CD1c-positive myeloid dendritic cell (primary cell): ENCODE data around the gene SPAAR.
"Not testable (repeated sequence)": the region's sequence is repeated elsewhere in the genome, so short reads cannot be mapped to it uniquely, and the experiment has no call there.

Experiments
- DNase-seq: peaks from one replicate; pipeline ENCODE4 v3.0.0-alpha.2; 2016; ENCODE audit errors: extremely low spot score

Gene SPAAR

DNA sequence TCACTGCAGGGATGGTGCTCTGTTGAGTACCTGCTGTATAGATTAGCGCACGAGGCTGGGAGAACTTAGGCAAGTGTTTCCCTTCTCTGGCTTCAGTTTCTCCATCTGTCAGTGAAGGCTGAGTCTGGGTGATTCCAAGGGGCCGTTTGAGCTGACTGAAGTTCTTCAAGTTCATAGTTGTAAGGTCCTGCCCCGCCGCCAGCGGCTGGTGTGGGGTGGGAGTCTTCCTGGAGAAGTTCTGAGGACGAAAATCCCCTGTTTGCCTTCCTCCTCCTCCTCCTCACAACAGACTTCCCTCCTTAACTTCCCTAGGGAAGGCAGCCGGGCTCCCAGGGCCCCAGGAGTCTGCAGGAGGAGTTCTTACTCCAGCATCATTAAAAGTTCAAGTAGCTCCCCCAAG, 5.0 kb upstream of the SPAAR start:
- no peak for DNase-seq

DNA sequence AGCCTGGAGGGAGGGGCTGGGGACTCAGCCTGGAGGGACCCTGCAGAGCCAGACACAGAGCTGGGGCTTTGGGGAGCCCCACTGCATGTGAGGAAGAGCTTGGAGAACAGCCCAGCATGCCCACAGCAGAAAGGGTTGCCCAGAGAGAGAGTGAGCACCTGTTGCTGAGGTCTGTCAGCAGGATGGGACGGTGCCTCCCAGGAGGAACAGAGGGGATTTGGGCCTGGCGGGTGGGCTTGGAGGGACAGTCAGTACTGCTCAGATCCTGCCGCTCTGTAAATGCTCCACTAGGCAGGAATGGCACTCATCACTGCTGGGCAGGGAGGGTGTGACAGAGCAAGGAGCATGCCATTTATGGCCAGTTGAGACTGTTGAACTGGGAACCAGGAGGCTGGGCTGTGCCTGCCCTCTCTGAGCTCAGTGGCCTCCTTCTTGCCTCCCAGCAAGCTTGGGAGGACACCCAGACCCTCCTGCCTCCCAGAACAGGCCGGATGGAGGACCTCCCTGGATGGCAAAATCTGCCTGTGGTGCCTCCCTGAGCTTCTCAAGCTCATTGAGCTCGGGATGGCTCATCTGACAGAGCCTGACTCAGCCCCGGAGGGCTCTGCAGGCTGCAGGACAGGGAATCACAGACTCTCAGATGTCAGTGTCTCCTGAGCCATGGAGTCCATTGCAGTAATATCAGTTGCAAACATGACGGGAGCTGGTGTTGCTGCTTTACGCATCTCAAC, 4.1 kb upstream of the SPAAR start:
- DNase-seq = no peak

DNA sequence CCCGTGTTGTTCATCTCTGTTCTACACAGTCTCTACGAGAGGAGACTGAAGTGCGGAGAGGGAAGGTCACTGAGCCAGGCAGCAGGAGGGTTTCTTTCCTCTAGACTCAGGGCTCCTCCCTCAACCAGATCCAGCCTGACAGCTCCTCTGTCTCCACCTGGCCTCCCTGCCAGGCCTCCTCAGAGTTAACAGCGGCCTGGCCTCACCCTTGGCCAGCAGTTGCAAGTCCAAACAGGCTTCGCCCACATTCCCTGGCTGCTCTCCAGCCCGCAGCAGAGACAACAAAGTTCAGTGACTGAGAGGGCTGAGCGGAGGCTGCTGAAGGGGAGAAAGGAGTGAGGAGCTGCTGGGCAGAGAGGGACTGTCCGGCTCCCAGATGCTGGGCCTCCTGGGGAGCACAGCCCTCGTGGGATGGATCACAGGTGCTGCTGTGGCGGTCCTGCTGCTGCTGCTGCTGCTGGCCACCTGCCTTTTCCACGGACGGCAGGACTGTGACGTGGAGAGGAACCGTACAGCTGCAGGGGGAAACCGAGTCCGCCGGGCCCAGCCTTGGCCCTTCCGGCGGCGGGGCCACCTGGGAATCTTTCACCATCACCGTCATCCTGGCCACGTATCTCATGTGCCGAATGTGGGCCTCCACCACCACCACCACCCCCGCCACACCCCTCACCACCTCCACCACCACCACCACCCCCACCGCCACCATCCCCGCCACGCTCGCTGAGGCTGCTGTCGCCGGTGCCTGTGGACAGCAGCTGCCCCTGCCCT, 3.2 kb upstream of the SPAAR start, which contains the start of gene HRCT1:
Gene HRCT1 (plus strand): TSS at position 291 of the 768 bp plus-strand sequence. CDS start 86 bp downstream, at position 377.
- no peak for DNase-seq

DNA sequence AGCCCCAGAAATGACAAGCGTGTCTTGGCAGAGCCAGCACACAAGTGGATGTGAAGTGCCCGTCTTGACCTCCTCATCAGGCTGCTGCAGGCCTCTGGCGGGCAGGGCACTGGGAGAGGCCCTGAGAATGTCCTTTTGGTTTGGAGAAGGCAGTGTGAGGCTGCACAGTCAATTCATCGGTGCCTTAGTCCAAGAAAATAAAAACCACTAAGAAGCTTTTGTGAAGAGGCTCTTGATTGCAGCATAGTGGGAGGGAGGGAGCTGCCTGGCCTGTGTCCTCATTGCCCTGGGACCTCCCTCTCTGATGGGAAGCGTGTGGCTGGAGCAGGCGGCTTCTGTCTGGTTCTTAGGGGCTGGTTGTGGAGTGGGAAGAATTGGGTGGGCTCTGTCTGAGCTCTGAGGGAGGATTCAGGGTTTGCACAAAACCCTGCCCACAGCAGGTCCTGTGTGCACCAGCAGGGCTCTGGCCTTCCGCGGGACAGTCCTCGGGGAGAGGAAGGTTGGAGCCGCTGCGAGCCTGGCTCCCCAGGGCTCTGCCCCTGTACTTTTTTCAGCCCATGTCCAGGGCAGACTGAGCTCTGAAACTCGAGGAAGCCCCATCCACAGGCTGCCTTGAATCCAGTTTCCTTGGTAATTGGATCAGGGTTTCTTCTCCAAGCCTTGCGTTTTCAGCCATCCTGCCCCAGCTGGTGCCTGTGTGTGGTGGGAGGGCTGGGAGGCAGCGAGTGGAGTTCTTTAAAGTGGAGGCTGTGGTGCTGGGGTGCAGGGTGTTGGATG, 2.2 kb upstream of the SPAAR start:
- no peak for DNase-seq

DNA sequence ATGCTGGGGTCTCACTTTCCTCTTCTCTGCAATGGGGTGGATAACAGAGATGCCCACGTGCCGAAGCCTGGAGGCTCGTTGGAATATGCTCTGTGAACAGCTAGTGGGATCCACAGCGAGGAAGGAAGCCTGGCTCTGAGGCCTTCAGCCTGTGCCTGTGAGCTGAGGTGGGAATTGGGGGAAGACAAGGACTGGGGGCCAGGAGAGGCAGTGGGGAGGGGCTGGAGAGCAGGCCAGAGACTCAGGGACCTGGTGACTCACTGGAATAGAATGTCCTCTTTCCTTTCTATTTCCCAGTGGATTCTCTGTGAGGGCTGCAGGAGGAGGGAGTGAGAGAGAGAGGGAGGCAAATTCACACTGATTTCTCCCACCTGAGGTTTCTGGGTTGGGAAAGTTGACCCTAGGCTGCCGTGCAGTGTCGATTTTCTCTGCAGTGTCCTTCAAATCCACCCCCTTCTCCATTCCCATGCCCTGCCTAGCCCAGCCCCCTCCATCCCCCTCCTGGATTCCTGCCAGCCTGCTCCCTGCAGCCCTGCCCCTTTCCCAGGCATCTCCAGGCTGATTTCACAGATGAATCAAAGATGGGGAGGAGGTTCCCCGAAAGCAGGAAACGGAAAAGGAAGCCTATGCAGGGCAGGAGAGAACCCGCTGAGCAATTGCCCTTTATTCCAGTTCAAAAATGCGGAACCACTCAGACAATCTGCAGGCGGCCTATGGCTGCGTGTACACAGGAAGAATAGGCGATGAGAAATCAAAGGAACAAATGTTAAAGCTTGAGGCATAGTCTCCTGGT, 1.4 kb upstream of the SPAAR start:
- peak; percentile 76 for DNase-seq

DNA sequence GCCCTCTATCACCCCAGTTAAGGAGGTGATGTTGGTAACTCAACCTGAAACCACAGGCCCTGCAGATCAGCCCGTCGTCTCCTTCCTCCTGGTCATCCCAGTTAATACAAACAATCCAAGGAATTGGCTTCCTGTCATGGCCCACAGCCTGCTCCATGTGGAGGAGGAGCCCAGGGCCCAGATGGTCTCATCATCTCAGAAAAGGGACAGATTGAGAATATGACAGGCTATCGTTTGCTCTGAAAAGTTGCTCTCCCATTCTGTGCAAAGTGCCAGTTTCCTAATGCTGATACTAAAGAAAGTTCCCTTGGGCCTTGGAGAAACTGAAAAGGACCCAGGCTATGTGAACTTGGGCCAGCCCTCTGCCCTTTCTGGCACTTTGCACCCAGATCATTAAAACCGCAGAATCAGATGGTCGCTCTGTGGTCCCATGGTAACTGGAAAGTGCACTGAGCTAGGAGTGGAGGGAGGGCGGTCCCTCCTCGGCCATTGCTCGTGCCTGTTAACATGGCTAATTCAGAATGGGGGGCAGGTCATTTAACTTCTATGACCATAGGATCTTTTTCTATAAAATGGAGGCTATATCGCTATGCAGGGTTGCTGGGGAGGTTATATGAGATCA, 675 bp upstream of the SPAAR start:
- DNase-seq = no peak

DNA sequence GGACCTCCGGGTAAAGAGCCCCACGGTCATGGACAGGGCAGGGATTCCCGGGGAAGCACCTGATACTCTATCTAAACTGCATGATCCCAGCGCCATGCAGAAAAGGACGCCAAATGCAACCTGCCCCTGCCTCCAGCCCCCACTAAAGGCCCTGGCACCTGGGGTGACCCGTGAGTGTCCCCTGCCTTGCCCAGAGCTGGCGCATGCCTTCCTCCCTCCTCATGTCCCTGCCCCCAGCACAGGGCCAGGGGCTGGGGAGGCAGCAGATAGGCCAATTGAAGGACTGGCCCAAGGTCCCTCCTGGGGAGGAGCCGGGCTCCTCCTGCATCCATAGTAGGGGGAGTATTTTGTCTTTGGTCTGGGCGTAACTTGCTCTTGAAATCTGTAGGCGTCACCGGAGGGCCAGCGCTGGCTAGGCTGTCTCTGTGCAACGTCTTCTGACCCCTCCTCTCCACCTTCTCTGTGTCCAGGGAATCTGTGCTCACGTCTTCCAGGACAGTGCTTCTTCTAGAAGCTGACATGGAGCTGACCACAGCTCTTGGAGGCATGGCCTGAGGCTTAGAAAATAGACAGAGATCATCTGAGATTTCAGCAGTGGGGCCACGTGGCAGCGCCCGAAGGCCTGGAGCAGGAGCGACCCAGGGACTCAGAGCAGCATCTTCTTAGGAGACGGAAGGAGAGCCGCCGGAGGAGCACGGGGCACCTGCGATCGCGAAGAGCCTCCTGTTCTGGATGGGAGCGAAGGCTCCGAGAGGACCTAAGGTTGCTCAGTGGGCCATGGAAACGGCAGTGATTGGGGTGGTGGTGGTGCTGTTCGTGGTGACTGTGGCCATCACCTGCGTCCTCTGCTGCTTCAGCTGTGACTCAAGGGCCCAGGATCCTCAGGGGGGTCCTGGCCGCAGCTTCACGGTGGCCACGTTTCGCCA, 660 bp downstream of the SPAAR start:
- no peak for DNase-seq

DNA sequence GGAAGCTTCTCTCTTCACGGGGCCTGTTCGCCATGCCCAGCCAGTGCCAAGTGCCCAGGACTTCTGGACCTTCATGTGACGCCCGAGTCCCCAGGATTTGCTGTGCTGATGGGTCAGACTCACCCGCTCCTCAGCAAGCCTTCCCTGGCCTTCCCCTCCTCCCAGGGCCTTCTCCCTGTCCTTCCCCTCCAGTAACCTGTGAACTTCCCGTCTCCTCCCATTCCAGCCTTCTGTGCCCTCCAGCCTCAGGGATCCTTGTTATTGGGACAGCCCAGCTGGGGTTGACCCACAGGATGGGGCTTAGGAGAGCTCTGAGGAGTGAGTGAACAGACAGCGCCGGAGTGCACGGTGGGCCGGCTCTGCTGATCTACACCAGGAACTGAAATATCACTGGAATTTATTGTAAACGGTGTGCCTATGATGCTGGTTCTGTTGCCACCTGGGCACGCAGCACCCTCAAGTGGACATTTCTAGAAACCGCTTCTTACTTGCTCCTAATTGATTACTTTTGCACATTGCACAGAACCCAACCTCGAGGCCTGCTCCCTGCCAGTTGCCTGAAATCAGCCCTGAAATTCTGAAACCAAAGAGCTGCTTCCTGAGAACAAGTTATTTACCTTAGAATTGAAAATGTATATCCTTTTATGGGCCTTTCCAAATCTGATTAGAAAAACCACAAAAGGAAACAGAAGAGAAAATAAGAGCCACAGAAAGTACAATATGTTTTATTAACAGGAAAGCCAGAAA, 1.5 kb downstream of the SPAAR start:
- peak; percentile 56 for DNase-seq

DNA sequence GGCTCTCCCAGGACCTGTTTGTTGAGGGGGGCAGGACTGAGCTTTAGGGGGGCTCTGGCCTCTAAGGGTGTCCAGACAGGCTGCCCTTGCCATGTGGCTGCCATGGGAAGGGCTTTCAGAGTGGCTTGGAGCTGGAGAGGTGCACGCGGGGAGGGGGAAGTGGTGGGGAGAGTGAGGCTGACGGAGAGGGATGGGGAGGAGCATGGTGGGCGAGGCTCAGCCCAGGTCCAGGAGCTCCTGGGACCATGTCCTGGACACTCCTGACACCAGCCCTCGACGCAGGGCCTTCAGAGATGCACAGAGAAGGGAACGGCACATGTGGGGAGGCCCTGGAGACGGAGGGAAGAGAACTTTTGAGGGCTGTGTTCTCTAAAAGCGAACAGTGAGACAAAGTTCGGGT, 2.4 kb downstream of the SPAAR start:
- no peak for DNase-seq

DNA sequence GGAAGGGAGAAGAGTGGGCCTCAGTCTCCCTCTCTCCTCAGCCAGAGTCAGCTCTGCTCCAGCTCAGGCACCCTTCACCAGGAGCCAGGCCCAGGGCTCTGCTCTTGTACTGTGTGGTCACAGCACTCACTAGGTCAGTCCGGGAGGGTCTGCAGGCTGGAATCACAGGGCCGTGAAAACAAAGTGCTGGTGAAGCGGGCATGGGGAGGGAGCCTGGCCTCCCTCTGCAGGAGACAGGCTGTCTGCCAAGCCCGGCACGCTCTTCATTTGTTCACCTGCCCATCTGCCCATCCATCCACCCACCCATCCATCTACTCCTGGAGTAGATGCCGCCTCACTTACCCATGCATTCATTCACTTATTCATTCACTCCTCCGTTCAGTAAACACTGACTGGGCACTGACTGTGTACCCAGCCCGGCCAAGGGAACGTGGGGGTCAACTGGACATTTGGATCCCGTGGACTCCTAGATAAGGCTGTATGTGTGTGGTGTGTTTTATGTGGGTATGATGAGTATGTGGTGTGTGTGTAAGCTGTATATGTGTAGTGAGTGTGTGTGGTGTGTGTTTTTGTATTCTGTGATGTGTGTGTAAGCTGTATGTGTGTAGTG, 3.6 kb downstream of the SPAAR start:
- DNase-seq = no peak

DNA sequence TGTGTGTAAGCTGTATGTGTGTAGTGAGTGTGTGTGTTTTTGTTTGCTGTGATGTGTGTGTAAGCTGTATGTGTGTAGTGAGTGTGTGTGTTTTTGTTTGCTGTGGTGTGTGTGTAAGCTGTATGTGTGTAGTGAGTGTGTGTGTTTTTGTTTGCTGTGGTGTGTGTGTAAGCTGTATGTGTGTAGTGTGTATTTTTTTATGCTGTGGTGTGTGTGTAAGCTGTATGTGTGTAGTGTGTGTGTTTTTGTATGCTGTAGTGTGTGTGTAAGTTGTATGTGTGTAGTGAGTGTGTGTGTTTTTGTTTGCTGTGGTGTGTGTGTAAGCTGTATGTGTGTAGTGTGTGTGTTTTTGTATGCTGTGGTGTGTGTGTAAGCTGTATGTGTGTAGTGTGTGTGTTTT, 4.1 kb downstream of the SPAAR start:
- DNase-seq = not testable (repeated sequence)

DNA sequence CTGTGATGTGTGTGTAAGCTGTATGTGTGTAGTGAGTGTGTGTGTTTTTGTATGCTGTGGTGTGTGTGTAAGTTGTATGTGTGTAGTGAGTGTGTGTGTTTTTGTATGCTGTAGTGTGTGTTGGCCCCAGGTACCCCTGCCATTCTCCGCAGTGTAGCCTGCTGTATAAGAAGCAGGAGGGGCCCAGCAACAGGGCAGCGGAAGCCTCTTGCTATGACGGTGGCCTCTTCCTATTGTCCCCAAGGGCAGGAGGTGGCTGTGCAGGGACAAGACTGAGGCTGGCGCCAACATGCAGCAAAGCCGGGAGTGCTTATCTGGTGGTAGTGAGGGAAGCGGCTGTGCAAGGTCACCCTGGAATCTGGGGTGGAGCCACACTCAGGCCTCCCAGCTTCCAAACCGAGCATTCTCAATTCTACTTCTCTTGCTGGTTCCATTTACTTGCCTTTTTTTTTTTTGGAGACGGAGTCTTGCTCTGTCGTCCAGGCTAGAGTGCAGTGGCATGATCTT, 5.1 kb downstream of the SPAAR start:
- DNase-seq = peak; percentile 7

DNA sequence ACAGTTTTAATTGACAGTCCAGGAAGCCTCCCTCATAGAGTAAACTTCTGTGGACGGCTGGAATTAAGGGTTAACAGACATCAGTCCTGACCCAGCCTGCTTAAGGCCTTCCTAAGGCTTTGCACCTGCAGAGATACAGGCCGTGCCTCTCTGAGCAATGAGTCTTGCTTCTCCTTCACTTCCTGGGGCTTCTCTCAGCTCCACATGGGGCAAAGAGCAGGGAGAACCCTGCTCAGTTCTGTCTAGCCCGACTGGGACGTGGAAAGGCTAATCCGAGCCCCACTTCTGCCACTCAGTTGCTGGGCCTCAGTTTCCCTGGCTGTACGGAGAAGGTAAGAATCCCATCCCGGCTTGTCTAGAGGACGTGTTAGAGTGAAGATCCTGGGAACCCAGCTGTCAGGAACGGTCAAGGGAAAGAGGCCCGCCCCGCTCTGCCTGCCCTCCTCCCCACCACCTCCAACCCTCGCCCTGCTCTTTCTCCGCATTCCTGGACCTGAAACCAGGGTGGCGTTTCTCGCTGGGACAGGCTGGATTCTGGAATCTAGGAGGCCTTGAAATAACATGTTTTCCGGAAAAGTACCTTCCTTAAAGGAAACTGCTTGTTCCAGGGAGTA, 6.5 kb downstream of the SPAAR start:
- no peak for DNase-seq

DNA sequence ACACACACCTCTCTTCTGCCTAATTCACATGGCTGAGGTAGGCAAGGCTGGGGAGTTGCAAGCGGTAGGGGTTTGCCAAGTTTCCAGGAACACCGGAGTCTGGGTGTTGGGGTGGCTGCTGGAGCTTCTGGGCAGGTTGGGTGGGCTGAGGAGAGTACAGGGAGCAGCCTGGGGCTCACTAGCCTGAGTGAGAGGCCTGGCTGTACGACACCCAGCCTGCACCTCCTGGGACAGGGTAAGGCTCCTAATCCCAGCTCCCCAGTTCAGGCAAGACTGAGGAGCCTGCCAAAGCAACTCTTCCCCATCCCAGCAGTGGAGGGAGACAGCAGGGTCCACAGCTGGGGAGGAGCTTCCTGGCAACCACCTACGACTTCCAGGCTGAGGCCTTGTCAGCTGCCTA, 8.0 kb downstream of the SPAAR start:
- no peak for DNase-seq

DNA sequence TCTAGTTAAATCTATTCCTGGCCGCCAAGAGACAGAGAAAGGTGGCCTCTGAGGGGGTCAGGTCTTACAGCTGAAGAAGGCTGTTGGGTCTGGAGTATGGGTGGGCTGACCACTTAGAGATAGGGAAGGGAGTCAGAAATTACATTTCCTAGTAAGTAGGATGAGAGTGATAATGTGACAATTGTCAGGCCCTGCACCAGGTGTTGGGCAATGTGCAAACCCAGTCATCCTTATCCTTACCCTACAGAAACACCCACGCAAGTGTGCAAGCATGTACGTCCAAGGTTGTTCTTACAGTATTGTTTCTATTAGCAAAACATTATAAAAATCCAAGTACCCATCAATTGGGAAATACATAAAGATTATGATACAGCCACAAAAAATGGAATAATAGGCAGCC, 9.5 kb downstream of the SPAAR start:
- DNase-seq = no peak

DNA sequence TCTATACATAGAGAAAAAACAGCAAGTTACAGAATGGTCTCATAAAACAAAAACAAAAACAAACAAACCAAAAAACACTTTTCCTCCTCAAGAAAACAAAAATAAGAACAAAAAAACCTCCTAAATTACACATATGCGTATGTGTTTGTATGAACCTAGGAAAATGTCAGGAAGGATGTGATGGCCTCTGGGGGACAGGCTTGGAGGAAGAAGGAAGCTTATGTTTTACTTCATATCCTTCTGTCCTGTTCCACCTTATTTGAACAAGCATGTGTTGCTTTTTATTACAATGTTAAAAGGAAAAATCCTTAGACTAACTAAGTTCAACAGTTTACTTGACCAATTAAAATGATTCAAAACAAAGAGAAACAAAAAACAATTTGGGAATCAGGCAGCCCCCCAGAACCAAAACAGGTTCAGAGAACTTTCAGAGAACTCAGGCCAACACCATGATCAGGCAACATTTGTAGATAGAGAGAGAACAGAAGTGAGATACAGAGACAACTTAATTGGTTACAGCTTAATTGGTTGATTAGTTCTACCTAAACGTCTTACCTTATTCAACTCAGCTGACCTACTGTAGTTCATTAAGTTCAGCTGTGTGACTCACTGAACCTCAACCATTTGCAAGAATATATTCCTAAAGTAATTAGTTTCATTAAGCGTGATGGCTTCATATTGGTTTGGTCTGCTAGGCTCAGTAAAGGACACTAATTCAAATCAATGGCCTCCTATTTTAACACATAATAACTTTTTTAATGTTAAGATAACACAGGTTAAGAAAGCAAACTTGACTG, 10.1 kb downstream of the SPAAR start:
- DNase-seq = no peak

DNA sequence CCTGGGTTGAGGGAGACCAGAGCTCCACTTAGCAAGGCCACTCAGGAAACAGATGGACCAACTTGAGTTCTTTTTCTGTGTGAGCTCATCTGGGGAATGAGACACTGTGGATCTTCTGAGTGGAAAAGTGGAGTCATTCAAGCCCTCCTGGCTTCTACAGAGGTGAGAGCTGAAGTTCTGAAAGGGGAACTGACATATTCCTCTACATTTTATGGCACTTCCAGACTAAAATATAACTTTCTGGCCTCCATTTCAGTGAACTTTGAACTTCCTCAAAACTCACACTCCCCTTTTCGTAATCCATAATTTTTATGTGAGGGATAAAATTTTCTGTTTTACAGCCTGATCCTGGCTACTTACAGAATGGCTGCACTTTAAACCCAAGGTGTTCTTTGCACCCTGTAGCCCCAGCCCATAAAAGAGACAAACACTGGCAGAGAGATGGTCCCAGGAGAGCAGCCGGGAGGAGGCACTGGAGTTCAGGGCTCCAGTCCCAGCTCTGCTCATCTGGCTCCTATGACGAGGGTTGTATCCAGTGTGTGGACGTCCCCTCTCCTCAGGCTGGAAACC, 10.8 kb downstream of the SPAAR start:
- DNase-seq = peak; percentile 19
